IMR-90 (cell line): ENCODE results near the gene HYCC1. TPM values are rescaled to one million over a fixed set of nuclear protein-coding genes. Genes with fewer than 3 reads are reported as not detected.
A peak's percentile ranks its signal among the peaks of the same experiment; 100 is the strongest.

Experiments
- ATAC-seq: fragments of 200-7000 bp; cut with Tn5 transposase; 2 replicates; pipeline ENCODE4 v1.9.1; 2020; ENCODE audit warnings: low read depth, mild to moderate bottlenecking, moderate library complexity
- BruUV-seq: library from RNA; stranded (reverse); fragments of 400-500 nt; replicated peaks from 2 replicates; lab custom pipeline; 2021; lab: Mats Ljungman, UMichigan
- CTCF ChIA-PET: fragments of 300-600 bp; formaldehyde crosslinking; extraction: SDS; loops from one replicate; lab custom pipeline; 2021; ENCODE audit warnings: antibody characterized with exemption; lab: Yijun Ruan, JAX
- POLR2A ChIA-PET: fragments of 300-600 bp; sonication (Branson Sonifier 250); formaldehyde crosslinking; loops from one replicate; lab custom pipeline; 2022; ENCODE audit warnings: antibody characterized with exemption; ENCODE audit not compliant: unreplicated experiment; lab: Charles Lee
- DNase-seq: peaks from one replicate; pipeline ENCODE4 v3.0.0; 2013
- H2AFZ ChIP-seq: replicated peaks from 2 replicates; pipeline ENCODE3; 2013; ENCODE audit warnings: low read length, mild to moderate bottlenecking; ENCODE audit not compliant: poor library complexity
- H2AK5ac ChIP-seq: 2 replicates; pipeline ENCODE4 v1.6.1; 2013; ENCODE audit warnings: low read depth, low read length, inconsistent platforms
- H2AK9ac ChIP-seq: replicated peaks from 2 replicates; pipeline ENCODE3; 2013; ENCODE audit warnings: mild to moderate bottlenecking, low read depth, low read length, moderate library complexity; ENCODE audit not compliant: poor library complexity
- H2BK120ac ChIP-seq: 2 replicates; pipeline ENCODE4 v1.6.1; 2013; ENCODE audit warnings: low read depth, low read length, inconsistent platforms
- H2BK15ac ChIP-seq: 3 replicates; pipeline ENCODE4 v1.6.1; 2013; ENCODE audit warnings: low read depth, low read length, inconsistent platforms
- H2BK20ac ChIP-seq: 2 replicates; pipeline ENCODE4 v1.6.1; 2013; ENCODE audit warnings: low read depth, mild to moderate bottlenecking, inconsistent platforms, low read length, moderate library complexity
- H2BK5ac ChIP-seq: 2 replicates; pipeline ENCODE4 v1.6.1; 2013; ENCODE audit warnings: mild to moderate bottlenecking, low read depth, low read length, inconsistent platforms; ENCODE audit not compliant: poor library complexity, severe bottlenecking
- H3K14ac ChIP-seq: replicated peaks from 2 replicates; pipeline ENCODE4 v1.6.1; 2013; ENCODE audit warnings: low read depth, low read length, inconsistent platforms
- H3K18ac ChIP-seq: 2 replicates; pipeline ENCODE4 v1.6.1; 2013; ENCODE audit warnings: low read depth, low read length, control low read depth
- H3K23ac ChIP-seq: 2 replicates; pipeline ENCODE4 v1.6.1; 2013; ENCODE audit warnings: low read depth, low read length, inconsistent platforms
- H3K27ac ChIP-seq: 2 replicates; pipeline ENCODE4 v1.5.1; 2013; ENCODE audit warnings: mild to moderate bottlenecking, control low read depth, low read length; ENCODE audit not compliant: insufficient read depth
- H3K27me3 ChIP-seq: 2 replicates; pipeline ENCODE4 v1.6.1; 2013; ENCODE audit warnings: low read length; ENCODE audit not compliant: control insufficient read depth, insufficient read depth
- H3K36me3 ChIP-seq: 2 replicates; pipeline ENCODE4 v1.6.1; 2013; ENCODE audit warnings: low read length, mixed read lengths; ENCODE audit not compliant: control insufficient read depth, insufficient read depth
- H3K4ac ChIP-seq: 2 replicates; pipeline ENCODE4 v1.6.1; 2013; ENCODE audit warnings: low read depth, low read length, inconsistent platforms
- H3K4me1 ChIP-seq: 2 replicates; pipeline ENCODE4 v1.6.1; 2013; ENCODE audit warnings: low read length, mixed read lengths; ENCODE audit not compliant: control insufficient read depth, insufficient read depth
- H3K4me2 ChIP-seq: 2 replicates; pipeline ENCODE4 v1.6.1; 2013; ENCODE audit warnings: low read depth, mild to moderate bottlenecking, control low read depth, low read length, moderate library complexity
- H3K4me3 ChIP-seq: 2 replicates; pipeline ENCODE4 v1.5.1; 2013; ENCODE audit warnings: low read depth, mild to moderate bottlenecking, control low read depth, low read length, moderate library complexity; ENCODE audit not compliant: insufficient read depth
- H3K56ac ChIP-seq: 2 replicates; pipeline ENCODE4 v1.6.1; 2013; ENCODE audit warnings: low read length, inconsistent platforms; ENCODE audit not compliant: insufficient read depth; ENCODE audit errors: extremely low read depth
- H3K79me1 ChIP-seq, 2 experiments: 2 replicates each; pipeline ENCODE4 v1.6.1; 2013; ENCODE audit warnings: low read length in 2 of 2, inconsistent platforms in 1 of 2, low read depth in 1 of 2
- H3K9ac ChIP-seq: 2 replicates; pipeline ENCODE4 v1.6.1; 2013; ENCODE audit warnings: low read depth, low read length, control low read depth
- H3K9me1 ChIP-seq: 2 replicates; pipeline ENCODE4 v1.6.1; 2013; ENCODE audit warnings: low read length, inconsistent platforms; ENCODE audit not compliant: insufficient read depth
- H3K9me3 ChIP-seq: 2 replicates; pipeline ENCODE4 v1.6.1; 2013; ENCODE audit warnings: low read length; ENCODE audit not compliant: control insufficient read depth, insufficient read depth
- H4K20me1 ChIP-seq: 2 replicates; pipeline ENCODE4 v1.6.1; 2013; ENCODE audit warnings: low read length, inconsistent platforms; ENCODE audit not compliant: insufficient read depth
- H4K5ac ChIP-seq: 2 replicates; pipeline ENCODE4 v1.6.1; 2013; ENCODE audit warnings: mild to moderate bottlenecking, low read depth, low read length, control low read depth
- H4K8ac ChIP-seq, 2 experiments: 2 replicates each; pipeline ENCODE4 v1.6.1; 2013; ENCODE audit warnings: low read depth in 2 of 2, low read length in 2 of 2, control low read depth in 1 of 2, inconsistent platforms in 1 of 2
- H4K91ac ChIP-seq: 2 replicates; pipeline ENCODE4 v1.6.1; 2013; ENCODE audit warnings: low read depth, low read length, inconsistent platforms; ENCODE audit not compliant: insufficient read depth
- CEBPB ChIP-seq: IDR thresholded peaks from 2 replicates; pipeline ENCODE4 v1.6.1; 2012; ENCODE audit warnings: low read depth, low read length, improper control_type of control experiment
- MAFK ChIP-seq: IDR thresholded peaks from 2 replicates; pipeline ENCODE4 v1.6.1; 2012; ENCODE audit warnings: low read depth, low read length, improper control_type of control experiment
- MAZ ChIP-seq: IDR thresholded peaks from 2 replicates; pipeline ENCODE4 v1.6.1; 2012; ENCODE audit warnings: low read depth, mild to moderate bottlenecking, low read length, improper control_type of control experiment, moderate library complexity, borderline replicate concordance
- MXI1 ChIP-seq: IDR thresholded peaks from 2 replicates; pipeline ENCODE4 v1.6.1; 2012; ENCODE audit warnings: low read depth, mild to moderate bottlenecking, low read length, moderate library complexity, borderline replicate concordance
- NFE2L2 ChIP-seq: fragments of 150-350 bp; IDR thresholded peaks from 2 replicates; pipeline ENCODE4 v1.6.1; 2016; ENCODE audit warnings: low read depth, mild to moderate bottlenecking, low read length
- RAD21 ChIP-seq: IDR thresholded peaks from 2 replicates; pipeline ENCODE4 v1.6.1; 2012; ENCODE audit warnings: low read length, improper control_type of control experiment
- RCOR1 ChIP-seq: IDR thresholded peaks from 2 replicates; pipeline ENCODE4 v1.6.1; 2012; ENCODE audit warnings: mild to moderate bottlenecking, low read length, improper control_type of control experiment; ENCODE audit not compliant: insufficient replicate concordance
- WGBS, 2 experiments: methylation state at CpG; one replicate each; pipeline versions ENCODE4 v1.1.5 to v1.1.7; 2013; ENCODE audit warnings: missing lambda C conversion rate in 2 of 2; ENCODE audit not compliant: insufficient read length in 1 of 2; ENCODE audit errors: extremely low coverage in 2 of 2; 5-methylcytosine and 5-hydroxymethylcytosine counted together
- dilution Hi-C: fragments of 300-500 bp; cut with HindIII; formaldehyde crosslinking; loops from one replicate; pipeline ENCODE4 v1.14.3; 2018; ENCODE audit warnings: low sequenced_read_pairs; ENCODE audit not compliant: unreplicated experiment
- in situ Hi-C: fragments of 300-500 bp; cut with MboI; formaldehyde crosslinking; loops from 3 replicates; pipeline ENCODE4 v1.14.3; 2019; ENCODE audit warnings: low sequenced_read_pairs, inconsistent platforms, mixed read lengths
- intact Hi-C: fragments of 100-400 bp; cut with micrococcal nuclease; formaldehyde crosslinking; loops from 2 replicates; pipeline ENCODE4 v1.10.0; 2022
- polyA plus RNA-seq, 3 experiments: library from polyadenylated mRNA; depleted of rRNA; stranded (reverse); fragments of >200 nt; gene quantifications; 2 replicates each; pipeline ENCODE4 v1.2.3, GENCODE V29; 2012; ENCODE audit warnings: low replicate concordance in 1 of 3
- total RNA-seq: library from RNA; depleted of rRNA; stranded (reverse); fragments of >200 nt; gene quantifications from 2 replicates; pipeline ENCODE4 v1.2.3, GENCODE V29; 2012
- TF ChIP-seq, protein P1 (sequence below): fragments of 150-350 bp; IDR thresholded peaks from 2 replicates; pipeline ENCODE4 v1.6.1; 2016; ENCODE audit warnings: low read depth, mild to moderate bottlenecking, low read length, moderate library complexity, borderline replicate concordance
- TF ChIP-seq, protein P2 (sequence below): conservative IDR thresholded peaks from 2 replicates; pipeline ENCODE4 v1.5.1; 2012; ENCODE audit warnings: mild to moderate bottlenecking, low read depth, low read length, improper control_type of control experiment

HYCC1 gene
- total and polyA plus RNA-seq, 2 of the 4 experiments (the other 2 are of a cell fraction) = 44.1 to 78.3 TPM

DNA sequence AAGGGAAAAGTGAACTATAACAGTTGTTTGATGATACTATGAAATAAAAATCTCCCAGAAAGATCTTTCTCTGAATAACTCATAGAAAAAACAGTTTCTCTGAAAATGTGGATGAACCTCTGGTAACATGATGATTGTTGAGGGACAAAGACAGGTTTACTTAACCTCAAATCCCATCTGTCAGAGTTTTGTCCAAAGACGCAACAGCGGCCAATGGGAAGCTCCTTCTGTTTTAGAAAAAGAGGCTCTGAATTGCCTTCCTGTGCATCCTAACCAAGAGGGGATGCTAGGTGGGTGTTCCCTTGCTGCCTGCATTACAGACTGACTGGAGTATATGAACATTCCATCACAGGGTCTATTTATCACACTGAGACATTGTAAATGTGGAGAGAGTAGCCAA lies 8.9 kb upstream of the HYCC1 start:
- in situ Hi-C loops = no loop called here
- CTCF ChIA-PET = interaction anchor here (1.0 kb wide), 1 partner anchor 32 kb away, joined by 4 read pairs; no protein-coding TSS in a partner anchor
- dilution Hi-C loops = no loop called here

More for the DNA sequence above, 8.9 kb upstream of the HYCC1 start:
- H3K27me3 ChIP-seq = no peaks in the 10 kb centered on the region
- POLR2A ChIA-PET = no interaction called here
- TF ChIP-seq, protein P1, sequence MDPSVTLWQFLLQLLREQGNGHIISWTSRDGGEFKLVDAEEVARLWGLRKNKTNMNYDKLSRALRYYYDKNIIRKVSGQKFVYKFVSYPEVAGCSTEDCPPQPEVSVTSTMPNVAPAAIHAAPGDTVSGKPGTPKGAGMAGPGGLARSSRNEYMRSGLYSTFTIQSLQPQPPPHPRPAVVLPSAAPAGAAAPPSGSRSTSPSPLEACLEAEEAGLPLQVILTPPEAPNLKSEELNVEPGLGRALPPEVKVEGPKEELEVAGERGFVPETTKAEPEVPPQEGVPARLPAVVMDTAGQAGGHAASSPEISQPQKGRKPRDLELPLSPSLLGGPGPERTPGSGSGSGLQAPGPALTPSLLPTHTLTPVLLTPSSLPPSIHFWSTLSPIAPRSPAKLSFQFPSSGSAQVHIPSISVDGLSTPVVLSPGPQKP = no peak
- TF ChIP-seq CEBPB (no peak), RAD21 (no peak), MAFK (no peak), MXI1 (no peak), RCOR1 (no peak), MAZ (no peak), NFE2L2 (no peak)
- TF ChIP-seq, protein P2, sequence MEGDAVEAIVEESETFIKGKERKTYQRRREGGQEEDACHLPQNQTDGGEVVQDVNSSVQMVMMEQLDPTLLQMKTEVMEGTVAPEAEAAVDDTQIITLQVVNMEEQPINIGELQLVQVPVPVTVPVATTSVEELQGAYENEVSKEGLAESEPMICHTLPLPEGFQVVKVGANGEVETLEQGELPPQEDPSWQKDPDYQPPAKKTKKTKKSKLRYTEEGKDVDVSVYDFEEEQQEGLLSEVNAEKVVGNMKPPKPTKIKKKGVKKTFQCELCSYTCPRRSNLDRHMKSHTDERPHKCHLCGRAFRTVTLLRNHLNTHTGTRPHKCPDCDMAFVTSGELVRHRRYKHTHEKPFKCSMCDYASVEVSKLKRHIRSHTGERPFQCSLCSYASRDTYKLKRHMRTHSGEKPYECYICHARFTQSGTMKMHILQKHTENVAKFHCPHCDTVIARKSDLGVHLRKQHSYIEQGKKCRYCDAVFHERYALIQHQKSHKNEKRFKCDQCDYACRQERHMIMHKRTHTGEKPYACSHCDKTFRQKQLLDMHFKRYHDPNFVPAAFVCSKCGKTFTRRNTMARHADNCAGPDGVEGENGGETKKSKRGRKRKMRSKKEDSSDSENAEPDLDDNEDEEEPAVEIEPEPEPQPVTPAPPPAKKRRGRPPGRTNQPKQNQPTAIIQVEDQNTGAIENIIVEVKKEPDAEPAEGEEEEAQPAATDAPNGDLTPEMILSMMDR = no peak
- peaks cover 15% of the 10 kb centered on the region for H3K4me1 ChIP-seq
- H2BK20ac ChIP-seq = peak overlapping the region; percentile 84
- no peaks in the 10 kb centered on the region for H3K36me3 ChIP-seq
- peak overlapping the region in 1 of 2 experiments; percentile 45; a peak in 3 of 4 replicates for H4K8ac ChIP-seq
- peak overlapping the region; percentile 32; the same call in 1 of the 2 replicates for H3K56ac ChIP-seq
- H4K5ac ChIP-seq = peak overlapping the region; percentile 87; the same call in 1 of the 2 replicates
- peak overlapping the region; percentile 73 for H2BK120ac ChIP-seq
- H3K18ac ChIP-seq = peak overlapping the region; percentile 94
- WGBS, 2 experiments = no CpG with 5 or more reads among the region's 2 CpGs
- no peak for DNase-seq
- peak overlapping the region; percentile 63 for H4K91ac ChIP-seq
- peak overlapping the region; percentile 35 for H2AFZ ChIP-seq
- peak overlapping the region; percentile 24; the same call in 1 of the 2 replicates for H3K14ac ChIP-seq
- peak overlapping the region; percentile 88; the same call in 1 of the 2 replicates for H3K27ac ChIP-seq
- no peaks in the 10 kb centered on the region for H4K20me1 ChIP-seq
- H3K9me3 ChIP-seq = no peaks in the 10 kb centered on the region; the same call in 1 of the 2 replicates
- H2AK9ac ChIP-seq = peak overlapping the region; percentile 55
- peak overlapping the region; percentile 13 for H2BK5ac ChIP-seq
- peak overlapping the region; percentile 55 for H3K23ac ChIP-seq
- no peak for ATAC-seq
- peak overlapping the region; percentile 49; the same call in 2 of the 3 replicates for H2BK15ac ChIP-seq
- H3K4ac ChIP-seq = peak overlapping the region; percentile 79
- H3K4me2 ChIP-seq = peak overlapping the region; percentile 28; the same call in 1 of the 2 replicates
- no peak overlapping the region for H3K4me3 ChIP-seq
- peaks cover 12% of the 10 kb centered on the region for H3K9me1 ChIP-seq
- no peak overlapping the region for H3K9ac ChIP-seq
- intact Hi-C loops = no loop called here
- no TSS peak for BruUV-seq
- H3K79me1 ChIP-seq = peaks cover 0 to 8% of the 10 kb centered on the region in 2 experiments; a peak in 1 of 4 replicates
- peak overlapping the region; percentile 85 for H2AK5ac ChIP-seq
